Measurements from ENCODE around the gene FLNB.

- TF ChIP-seq CTCF (IDR thresholded peaks at IDR 0.05; ENCODE audit: poor library complexity) (no peak), EZH2phosphoT487 (IDR thresholded peaks at IDR 0.05; ENCODE audit: low read depth, severe bottlenecking, unreplicated experiment) (no peak)
Observed at GRCh38 chr3:58020783-58021071, 12.5 kb downstream of the FLNB start.

Measured in hepatocyte (in vitro differentiated cells).